HG02763 (cell line): Measurements from ENCODE around the gene C1orf74.

Experiments
- ATAC-seq: cut with Tn5 transposase; IDR thresholded peaks from one replicate; pipeline ENCODE4 v1.9.1; 2021; ENCODE audit warnings: mild to moderate bottlenecking, moderate library complexity; ENCODE audit not compliant: unreplicated experiment

Gene C1orf74

DNA sequence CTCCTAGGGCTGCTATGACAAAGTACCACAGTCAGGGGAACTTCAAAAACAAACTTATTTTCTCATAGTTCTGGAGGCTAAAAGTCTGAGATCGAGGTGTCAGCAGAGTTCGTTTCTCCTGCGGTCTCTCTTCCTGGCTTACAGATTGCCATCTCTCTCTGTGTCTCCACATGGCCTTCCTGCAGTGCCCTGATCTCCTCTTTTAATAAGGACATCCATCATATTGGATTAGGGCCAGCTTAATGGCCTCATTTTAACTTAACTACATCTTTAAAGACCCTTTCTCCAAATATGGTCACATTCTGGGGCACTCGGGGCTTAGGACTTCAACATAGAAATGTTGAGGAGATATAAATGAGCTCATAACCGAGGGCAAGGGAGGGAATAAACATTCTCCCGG, 12.2 kb downstream of the C1orf74 start:
- ATAC-seq, result no peak

DNA sequence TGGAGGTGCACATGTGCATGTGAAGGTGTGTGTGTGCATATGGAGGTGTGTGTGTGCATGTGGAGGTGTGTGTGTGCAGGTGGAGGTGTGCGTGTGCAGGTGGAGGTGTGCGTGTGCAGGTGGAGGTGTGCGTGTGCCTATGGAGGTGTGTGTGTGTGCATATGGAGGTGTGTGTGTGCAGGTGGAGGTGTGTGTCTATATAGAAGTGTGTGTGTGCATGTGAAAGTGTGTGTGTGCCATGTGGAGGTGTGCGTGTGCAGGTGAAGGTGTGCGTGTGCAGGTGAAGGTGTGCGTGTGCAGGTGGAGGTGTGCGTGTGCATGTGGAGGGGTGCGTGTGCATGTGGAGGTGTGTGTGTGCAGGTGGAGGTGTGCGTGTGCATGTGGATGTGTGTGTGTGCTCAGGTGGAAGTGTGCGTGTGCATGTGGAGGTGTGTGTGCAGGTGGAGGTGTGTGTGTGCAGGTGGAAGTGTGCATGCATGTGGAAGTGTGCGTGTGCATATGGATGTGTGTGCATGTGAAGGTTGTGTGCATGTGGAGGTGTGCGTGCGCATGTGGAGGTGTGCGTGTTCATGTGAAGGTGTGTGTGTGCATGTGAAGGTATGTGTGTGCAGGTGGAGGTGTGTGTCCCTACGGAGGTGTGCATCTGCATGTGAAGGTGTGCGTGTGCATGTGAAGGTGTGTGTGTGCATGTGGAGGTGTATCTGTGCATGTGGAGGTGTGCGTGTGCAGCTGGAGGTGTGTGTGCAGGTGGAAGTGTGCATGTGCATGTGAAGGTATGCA, 13.5 kb downstream of the C1orf74 start:
- no peak for ATAC-seq

DNA sequence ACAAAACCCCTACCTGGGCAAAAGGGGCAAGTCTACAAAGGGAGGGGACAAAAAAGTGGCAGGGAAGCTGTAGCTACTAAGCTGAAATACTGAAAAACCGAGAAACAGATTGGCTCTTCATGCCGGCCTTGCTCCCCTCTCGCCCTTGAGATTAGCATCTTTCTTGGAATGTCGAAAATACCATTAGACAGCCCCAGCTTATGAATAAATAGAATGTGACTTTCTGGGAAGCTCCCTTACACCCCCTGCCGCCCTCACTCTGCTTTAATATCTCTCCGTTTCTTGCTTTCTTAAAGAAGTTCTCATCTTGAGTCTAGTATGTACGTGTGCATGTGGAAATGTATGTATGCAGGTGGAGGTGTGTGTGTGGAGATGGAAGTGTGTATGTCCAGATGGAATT, 14.4 kb downstream of the C1orf74 start:
- ATAC-seq, result no peak

DNA sequence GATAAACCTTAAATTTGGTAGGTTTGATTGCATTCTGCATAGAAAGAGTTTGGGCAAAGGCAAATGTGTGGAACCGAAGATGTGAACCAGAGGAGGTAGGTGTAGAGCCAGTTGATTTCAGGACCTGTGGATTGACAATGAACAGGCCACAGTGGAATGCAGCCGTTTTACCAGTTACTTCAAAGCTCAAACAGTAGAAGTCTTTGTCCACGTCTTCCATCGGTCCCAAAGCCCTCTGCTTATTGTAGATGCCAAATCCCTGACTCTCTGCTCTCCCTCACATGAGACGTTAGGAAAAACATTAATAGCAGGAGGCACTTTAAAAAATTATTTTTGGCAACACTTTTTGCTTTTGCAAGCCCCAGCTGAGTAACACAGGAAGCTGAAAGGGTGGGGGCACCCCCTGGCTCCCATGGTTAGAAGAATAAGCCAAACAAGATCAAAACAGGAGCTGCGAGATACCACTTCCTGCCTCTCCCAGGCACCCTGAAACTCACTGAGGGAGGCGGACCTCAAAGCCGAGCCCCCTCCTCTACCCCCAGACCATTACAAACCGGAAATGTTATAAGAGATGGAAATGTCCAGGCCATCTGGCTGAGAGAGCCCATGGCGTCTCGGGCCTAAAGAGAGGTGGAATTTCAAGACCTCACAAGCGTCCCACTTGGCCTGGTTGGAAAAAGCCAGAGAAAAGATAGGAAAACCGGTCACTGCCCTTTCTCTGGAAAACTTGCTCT, 15.0 kb downstream of the C1orf74 start:
- ATAC-seq, result peak; percentile 73

DNA sequence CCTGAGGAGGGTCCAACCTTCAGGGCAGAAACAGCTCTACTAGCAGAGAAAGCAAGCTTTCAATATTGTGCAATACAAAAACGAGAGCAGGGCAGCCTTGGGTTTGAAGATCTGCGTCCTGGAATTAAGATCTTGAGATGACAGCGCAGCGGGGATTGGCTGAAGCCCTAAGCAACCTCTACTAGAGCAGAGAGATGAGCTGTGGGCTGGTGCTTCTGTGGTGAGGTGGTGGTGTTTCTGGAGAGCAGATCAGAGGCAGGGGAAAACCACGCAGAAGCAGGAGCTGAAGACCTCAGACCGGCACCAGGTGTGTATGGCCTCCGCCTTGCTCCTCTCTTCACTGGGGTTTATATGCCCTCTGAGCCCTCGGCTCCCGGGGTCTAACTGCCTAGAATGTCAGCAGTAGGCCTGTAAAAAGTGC, 16.0 kb downstream of the C1orf74 start:
- ATAC-seq, result peak; percentile 80

DNA sequence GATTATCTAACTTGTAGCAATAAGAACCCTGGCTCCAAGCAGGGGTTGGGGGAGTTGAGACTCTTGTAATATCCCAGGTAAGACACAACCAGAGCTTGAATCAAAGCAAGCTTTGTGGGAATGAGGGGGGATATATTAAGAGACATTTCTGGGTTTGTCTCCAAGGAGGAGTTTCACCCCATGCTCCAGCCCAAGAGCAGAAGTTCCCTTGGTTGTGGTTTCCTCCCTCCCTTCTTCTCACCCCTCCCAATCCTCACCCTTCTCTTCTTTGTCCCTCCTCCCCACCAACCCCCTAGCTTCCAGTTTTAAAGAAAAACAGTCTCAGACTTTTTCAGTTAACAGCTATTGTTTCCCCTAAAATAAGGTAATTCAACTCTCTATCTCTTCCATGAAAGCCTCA, 16.7 kb downstream of the C1orf74 start:
- ATAC-seq, result no peak

DNA sequence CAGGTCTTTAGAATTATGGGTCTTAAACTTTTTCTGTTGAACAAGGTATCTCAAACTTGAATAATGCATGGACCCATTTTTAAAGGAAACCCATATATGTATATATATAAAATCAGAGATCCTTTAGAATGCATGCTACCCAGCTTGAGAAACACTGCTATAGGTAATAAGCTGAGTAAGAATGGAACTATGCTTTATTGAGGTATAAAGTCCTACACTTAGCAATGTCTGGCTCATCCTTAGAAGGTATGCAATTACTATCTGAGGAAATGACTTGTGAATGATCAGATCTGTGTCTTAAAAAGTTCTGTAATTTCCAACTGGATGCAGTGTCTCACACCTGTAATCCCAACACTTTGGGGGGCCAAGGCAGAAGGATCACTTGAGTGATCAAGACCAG, 17.3 kb downstream of the C1orf74 start:
- ATAC-seq, result no peak

DNA sequence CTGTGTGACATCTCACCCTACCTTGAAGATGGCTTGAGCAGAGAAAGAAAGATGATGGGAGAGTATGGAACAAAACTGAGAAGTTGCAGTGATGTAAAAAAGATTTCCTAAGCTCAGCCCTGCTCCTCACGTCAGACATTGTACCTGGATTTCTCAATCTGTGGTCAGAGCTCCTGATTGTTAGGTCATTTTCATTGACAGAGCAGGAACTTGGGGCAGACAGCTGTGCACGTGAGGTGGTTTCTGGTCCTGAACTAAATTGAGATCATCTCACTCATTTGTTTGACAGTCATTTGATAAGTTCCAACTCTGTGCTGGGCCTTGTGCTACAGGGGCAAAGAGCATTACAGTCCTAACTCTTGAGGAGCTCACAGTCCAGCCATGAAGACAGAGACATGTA, 18.3 kb downstream of the C1orf74 start:
- no peak for ATAC-seq

DNA sequence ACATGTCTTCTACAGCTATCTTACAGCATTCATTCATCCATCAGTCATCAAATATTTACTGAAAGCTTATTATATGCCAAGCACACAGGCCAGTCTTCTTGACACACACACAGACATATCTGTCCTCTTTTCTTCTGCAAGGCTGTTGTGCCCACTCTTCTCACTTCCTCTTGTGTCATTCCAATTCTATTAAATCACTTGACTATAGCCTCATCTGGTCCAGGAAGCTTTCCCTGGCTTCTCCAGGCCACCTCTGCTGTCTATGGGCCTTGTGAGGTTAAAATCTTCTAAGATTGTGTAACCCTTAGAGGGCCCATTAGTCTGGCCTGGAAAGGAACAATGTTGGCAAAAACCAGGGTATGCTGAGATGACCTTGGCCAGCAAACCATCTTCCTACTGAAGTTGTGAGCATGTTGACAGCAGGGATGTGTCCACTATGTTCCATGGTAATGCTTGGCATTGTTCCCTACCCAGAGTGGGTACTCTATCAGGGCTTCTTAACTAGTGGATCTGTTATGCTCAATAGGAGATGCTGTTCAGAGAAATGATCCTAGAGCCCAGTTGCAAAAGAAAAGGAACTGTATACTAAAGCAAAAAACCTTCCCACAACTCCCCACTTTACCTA, 23.2 kb downstream of the C1orf74 start:
- ATAC-seq, result no peak

DNA sequence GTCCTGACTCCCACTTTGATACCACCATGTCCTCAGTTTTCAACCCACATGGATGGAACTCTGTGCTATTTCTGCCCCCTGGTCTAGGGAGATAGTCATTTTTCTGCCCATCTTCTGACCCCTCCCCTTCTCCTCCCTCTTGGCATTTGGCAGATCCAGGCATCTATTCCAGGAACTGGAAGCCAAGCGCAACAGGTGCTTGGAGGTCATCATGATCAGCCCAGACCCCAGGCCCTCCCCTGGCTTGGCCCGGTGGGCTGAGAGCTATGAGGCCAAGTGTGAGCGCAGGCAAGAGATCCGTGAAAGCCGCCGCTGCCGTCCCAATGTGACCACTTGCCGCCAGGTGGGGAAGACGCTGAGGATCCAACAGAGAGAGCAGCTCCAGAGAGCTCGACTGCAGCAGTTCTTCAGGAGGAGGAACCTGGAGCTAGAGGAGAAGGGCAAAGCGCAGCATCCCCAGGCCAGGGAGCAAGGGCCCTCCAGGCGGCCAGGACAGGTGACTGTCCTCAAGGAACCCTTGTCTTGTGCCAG, 24.5 kb downstream of the C1orf74 start:
- no peak for ATAC-seq

DNA sequence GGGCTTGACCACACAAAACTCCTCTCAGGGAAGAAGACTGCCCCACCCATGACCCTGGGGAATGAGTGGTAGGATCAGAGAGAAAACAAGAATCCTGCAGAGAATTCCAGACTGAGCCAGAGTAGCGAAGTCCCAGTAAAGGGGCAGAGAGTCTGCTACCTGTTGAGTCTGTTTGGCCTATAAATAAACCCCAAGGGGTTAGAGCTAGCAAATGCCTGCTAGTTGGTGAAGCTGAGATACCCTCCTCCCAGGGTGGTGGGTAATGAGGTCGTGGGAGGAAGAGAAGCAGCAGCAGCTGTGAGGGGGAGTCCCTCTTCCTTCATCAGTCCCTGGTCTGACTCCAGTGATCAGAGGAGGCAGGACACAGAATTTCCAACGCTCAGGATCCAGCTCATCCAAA, 26.0 kb downstream of the C1orf74 start:
- no peak for ATAC-seq

DNA sequence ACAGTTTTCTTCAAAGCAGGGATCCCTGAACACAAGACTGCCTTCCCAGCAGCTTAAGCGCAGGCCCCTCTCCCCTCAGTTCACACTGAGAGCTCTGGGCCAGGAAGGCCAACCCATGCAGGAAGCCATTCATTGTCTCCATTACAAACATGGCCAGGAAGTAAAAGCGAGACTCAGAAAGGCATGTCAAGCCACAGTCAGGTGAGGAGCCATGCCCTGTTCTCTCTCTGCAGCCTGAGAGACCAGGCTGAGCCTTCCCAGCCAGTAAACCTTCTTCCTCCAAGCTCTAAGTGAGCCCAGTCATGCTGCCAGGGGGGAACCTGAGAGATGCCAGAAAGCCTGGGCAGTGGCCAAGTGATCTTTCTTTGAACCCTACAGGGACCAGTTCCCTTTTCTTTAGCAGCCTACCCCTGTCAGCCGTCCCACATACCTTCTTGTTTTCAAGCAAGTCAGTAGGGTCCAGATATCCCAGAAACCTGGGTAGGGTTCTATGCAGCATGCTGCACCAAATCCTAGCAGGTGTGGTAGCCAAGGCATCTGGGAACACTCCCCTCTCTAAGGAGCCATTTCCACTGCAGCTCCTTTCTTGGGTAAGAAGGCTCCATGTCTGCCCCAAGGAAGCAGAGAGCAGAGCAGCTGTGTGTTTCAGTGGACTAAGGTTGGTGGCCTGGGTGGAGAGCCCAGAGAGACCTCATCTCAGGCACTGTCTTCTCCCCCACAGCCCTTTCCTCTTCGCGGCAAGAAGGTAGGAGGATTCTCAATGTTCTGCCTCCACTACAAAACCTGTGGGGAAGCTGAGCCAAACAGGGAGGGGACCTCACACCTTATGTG, 27.5 kb downstream of the C1orf74 start:
- peak; percentile 30 for ATAC-seq

DNA sequence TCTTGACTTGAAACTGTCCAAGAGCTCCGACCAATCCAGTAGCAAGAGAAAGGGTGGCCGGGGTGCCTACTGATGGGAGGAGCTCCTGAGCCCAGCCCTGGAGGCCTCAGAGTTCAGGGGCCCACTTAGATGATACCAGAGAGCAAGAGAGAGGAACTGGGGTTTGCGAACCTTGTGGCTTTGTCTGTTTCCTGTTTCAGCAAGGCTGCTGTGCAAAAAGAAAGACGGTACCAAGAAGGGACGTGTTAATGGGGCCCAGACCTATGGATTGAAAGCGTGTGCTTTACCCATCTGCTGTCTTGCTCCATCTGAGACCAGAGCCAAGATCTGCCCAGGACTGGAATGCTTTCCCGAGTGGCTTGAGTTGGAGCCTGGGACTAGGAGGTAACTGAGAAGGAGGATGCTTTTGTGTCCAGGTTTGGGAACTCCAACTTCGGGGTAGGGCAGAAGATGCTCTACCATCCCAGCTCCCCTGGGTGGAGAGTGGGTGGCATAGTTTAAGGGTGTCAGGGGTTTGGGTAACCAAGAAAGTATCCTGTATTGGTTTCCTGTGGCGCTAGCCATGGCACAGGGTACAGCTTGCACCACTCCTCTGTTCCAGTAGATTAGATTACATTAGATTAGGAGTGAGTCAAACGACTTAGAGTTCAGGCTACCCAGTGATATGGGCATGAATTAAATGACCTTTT, 28.3 kb downstream of the C1orf74 start, which contains the start of gene TRAF3IP3:
TRAF3IP3 (plus strand) TSS at position 128 of the 689 bp plus-strand sequence. CDS start 3,987 bp downstream, outside the sequence.
- ATAC-seq, result peak; percentile 75

DNA sequence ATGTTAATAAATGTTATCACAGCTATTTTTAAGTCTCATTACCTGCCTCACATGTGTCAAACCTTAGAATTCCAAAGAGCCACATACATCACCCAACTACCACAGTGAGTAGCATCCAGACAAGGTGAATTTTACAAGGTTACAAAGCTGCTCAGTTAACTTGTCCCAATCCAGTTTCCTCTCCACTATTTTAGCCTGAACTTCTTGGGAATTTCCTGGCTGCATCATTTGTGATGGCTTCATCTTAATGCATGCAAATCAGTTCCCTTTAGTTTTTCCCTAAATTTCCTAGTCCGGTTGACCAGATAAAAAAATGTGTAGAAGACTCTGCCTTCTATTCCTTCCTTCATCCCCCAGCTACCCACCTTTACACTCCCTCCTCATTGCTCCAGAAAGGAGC, 29.1 kb downstream of the C1orf74 start:
- no peak for ATAC-seq

DNA sequence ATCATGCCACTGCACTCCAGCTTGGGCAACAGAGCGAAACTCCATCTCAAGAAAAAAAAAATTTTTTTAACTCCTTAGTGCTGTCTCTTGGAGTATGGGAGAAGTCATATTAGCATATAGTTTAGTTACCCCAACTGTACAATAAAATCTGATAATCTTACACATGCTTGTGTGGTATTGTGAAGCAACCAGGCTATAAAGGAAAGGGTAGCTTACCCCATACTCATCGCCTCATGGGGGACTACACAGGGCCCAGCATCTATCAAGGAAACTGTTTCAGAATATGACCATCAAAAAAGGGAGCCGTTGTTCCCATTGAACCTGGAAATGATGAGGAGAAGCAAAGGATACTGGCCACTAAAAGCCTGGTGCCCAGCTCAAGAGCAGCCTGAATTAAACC, 31.5 kb downstream of the C1orf74 start:
- no peak for ATAC-seq

DNA sequence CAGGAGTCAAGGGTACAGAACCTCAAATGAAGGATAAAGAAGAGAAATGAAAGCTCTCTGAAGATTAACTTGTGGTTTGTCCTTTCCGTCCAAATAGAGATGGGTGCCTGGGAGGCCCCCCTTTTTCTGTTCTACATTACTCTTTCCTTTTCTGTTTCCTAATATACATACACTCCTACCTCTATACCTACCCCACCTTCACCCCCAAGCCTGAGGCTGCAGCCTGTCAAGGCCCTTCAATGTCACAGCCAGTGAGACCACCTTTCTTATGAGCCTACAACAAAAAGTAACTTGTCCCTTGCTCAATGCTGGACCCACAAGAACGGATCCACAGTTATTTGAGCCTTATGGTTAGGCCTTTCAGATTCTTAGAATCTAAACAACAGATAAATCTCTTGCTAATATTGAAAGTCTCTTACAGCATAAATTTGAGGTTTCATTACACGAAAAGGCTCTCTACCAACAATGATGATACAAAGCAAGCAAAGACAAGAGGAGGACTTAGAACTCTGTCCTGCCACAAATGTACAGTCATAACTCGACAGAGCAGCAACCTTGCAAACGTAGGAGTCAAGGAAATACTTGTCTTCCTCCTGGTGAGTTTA, 32.6 kb downstream of the C1orf74 start:
- peak; percentile 36 for ATAC-seq

DNA sequence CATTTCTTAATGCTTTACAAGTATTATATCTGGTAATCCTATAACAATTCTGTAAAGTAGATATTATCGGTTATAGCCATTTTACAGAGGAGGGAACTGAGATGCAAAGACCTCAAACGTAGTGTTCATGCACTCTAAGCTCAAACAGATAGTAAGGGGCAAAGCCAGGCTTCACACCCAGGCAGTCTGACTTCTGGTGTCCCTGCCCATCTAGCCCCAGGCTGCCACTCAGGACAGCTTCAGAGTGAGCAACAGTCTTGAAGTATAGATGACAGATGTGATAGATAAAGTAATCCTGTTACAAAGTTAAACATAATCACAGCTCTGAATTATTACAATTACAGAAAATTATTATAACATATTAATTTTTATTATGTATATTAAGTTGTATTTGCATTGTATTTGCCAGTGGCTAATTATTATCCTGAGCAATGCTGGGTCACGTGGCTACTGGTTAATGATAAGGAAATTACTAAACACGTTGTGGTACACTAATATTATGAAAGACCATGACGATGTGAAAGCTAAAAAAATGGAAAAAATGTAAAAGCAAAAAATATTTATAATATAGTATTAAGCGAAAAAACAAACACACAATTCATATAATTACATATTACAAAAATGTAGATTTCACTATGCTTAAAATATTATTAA, 34.6 kb downstream of the C1orf74 start:
- ATAC-seq, result no peak

DNA sequence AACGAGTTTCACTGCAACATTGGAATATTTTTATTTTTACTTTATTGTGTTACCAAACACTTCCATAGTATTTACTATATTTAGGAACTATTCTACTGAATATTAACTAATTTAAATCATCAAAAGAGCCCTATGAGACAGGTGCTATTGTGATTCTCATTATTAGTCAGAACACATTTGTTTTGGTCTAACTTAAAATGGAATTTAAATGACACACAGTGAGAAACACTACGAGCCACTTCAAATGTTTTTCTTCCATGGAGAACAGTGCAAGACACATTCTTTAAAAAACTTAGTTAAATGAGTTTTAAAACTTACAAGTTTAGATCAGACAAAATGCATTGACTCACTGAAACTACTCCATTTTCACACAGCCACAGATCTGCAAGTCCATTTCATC, 35.2 kb downstream of the C1orf74 start:
- ATAC-seq, result no peak

DNA sequence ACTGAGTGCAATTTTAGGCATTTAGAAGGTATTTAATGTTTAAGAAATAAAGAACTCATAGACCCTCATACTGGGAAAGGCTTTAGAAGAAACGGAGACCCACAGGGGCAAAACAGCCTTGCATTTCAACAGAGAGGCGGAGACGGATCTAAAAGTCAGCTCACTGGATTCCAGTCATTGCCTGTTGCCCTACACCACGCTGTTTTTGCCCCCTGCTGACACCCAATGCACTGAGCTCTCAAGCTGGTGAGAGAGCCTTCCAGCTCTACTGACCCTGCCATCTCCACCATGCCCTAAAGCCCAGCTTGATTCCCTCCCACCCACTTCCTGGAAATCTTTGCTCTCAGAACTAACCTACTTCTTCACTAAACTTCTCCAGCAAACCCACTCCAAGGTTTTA, 35.7 kb downstream of the C1orf74 start:
- ATAC-seq, result no peak
